Esophagus squamous epithelium (tissue), 4 donors: ENCODE results near the gene RAP2A.

Source experiments
- POLR2A ChIP-seq, 4 donors: fragments of 450-650 bp; IDR thresholded peaks; one replicate each; pipeline ENCODE4 v1.6.1; 2017; ENCODE audit warnings: antibody characterized with exemption in 4 of 4, mild to moderate bottlenecking in 4 of 4, moderate library complexity in 3 of 4
- TF ChIP-seq, protein P1 (sequence below), 6 experiments: fragments of 450-650 bp in 4 of 6; fragments of 200-600 bp in 2 of 6; sonication (generic) in 2 of 6; IDR thresholded peaks; one replicate each; pipeline ENCODE4 v1.5.1; 2016 to 2019; ENCODE audit warnings: antibody characterized with exemption in 6 of 6, mild to moderate bottlenecking in 4 of 6, moderate library complexity in 4 of 6

- TF ChIP-seq, protein P1, sequence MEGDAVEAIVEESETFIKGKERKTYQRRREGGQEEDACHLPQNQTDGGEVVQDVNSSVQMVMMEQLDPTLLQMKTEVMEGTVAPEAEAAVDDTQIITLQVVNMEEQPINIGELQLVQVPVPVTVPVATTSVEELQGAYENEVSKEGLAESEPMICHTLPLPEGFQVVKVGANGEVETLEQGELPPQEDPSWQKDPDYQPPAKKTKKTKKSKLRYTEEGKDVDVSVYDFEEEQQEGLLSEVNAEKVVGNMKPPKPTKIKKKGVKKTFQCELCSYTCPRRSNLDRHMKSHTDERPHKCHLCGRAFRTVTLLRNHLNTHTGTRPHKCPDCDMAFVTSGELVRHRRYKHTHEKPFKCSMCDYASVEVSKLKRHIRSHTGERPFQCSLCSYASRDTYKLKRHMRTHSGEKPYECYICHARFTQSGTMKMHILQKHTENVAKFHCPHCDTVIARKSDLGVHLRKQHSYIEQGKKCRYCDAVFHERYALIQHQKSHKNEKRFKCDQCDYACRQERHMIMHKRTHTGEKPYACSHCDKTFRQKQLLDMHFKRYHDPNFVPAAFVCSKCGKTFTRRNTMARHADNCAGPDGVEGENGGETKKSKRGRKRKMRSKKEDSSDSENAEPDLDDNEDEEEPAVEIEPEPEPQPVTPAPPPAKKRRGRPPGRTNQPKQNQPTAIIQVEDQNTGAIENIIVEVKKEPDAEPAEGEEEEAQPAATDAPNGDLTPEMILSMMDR (IDR thresholded peaks at IDR 0.05), result no peak
- no peak for TF ChIP-seq POLR2A (IDR thresholded peaks at IDR 0.05)
Measured at GRCh38 chr13:97505017-97505416, 71.0 kb downstream of the RAP2A start.
